Measurements from ENCODE around the gene FOXO1.

DNA sequence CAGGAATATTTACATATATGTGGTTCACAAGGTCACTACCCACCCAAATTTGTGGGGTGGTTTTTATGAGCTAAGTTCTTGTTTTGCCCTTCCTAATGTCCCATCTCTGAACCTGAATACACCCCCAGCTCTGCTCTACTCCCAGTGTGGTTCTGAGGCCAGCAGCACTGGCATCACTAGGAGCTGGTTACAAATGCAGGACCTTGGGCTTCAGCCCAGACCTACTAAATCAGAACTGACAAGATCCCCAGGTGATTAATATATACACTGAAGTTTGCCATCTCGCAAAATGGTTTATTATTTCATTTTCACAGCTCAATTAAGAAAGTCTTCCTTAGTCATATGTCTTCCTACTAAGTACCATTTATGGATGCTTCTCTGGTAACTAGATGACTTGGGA is 67.9 kb downstream of the FOXO1 start:
- TF ChIP-seq, protein P1, sequence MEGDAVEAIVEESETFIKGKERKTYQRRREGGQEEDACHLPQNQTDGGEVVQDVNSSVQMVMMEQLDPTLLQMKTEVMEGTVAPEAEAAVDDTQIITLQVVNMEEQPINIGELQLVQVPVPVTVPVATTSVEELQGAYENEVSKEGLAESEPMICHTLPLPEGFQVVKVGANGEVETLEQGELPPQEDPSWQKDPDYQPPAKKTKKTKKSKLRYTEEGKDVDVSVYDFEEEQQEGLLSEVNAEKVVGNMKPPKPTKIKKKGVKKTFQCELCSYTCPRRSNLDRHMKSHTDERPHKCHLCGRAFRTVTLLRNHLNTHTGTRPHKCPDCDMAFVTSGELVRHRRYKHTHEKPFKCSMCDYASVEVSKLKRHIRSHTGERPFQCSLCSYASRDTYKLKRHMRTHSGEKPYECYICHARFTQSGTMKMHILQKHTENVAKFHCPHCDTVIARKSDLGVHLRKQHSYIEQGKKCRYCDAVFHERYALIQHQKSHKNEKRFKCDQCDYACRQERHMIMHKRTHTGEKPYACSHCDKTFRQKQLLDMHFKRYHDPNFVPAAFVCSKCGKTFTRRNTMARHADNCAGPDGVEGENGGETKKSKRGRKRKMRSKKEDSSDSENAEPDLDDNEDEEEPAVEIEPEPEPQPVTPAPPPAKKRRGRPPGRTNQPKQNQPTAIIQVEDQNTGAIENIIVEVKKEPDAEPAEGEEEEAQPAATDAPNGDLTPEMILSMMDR (IDR thresholded peaks at IDR 0.05), result no peak
- TF ChIP-seq POLR2A (IDR thresholded peaks at IDR 0.05), result no peak

Data from esophagus squamous epithelium (tissue), 4 donors.